ENCODE results near the gene FADS2. TPM values are rescaled to one million over a fixed set of nuclear protein-coding genes. Genes with fewer than 3 reads are reported as not detected.

The FADS2 gene
- total RNA-seq, 4 donors from 2014 or later: 17.6 to 40.0 (median 33.4) TPM

GRCh38 chr11:61912530-61912898 lies 84.4 kb downstream of the FADS2 start:
- no peak for TF ChIP-seq POLR2AphosphoS5 (IDR thresholded peaks at IDR 0.05)
- no peak for TF ChIP-seq EP300 (IDR thresholded peaks at IDR 0.05)
- TF ChIP-seq, protein P1, sequence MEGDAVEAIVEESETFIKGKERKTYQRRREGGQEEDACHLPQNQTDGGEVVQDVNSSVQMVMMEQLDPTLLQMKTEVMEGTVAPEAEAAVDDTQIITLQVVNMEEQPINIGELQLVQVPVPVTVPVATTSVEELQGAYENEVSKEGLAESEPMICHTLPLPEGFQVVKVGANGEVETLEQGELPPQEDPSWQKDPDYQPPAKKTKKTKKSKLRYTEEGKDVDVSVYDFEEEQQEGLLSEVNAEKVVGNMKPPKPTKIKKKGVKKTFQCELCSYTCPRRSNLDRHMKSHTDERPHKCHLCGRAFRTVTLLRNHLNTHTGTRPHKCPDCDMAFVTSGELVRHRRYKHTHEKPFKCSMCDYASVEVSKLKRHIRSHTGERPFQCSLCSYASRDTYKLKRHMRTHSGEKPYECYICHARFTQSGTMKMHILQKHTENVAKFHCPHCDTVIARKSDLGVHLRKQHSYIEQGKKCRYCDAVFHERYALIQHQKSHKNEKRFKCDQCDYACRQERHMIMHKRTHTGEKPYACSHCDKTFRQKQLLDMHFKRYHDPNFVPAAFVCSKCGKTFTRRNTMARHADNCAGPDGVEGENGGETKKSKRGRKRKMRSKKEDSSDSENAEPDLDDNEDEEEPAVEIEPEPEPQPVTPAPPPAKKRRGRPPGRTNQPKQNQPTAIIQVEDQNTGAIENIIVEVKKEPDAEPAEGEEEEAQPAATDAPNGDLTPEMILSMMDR (IDR thresholded peaks at IDR 0.05): no peak
- TF ChIP-seq POLR2A (IDR thresholded peaks at IDR 0.05): no peak
- Histone ChIP-seq H3K9me3 (no peaks in the 10 kb centered on the region), H3K4me1 (peaks cover 0 to 90% (median 17%) of the 10 kb centered on the region in 3 donors), H3K27me3 (no peaks in the 10 kb centered on the region), H3K4me3 (no peak overlapping the region), H3K27ac (peak overlapping the region in 3 of 4 donors; percentile 54 to 61 (median 60)), H3K36me3 (peaks cover 0 to 6% of the 10 kb centered on the region in 2 donors)
- ATAC-seq: no peak
- WGBS, 2 donors (ENCODE audit: low coverage in 1 of 2): 65 to 89% methylated on average over 3 to 5 of the region's 6 CpGs

DNA sequence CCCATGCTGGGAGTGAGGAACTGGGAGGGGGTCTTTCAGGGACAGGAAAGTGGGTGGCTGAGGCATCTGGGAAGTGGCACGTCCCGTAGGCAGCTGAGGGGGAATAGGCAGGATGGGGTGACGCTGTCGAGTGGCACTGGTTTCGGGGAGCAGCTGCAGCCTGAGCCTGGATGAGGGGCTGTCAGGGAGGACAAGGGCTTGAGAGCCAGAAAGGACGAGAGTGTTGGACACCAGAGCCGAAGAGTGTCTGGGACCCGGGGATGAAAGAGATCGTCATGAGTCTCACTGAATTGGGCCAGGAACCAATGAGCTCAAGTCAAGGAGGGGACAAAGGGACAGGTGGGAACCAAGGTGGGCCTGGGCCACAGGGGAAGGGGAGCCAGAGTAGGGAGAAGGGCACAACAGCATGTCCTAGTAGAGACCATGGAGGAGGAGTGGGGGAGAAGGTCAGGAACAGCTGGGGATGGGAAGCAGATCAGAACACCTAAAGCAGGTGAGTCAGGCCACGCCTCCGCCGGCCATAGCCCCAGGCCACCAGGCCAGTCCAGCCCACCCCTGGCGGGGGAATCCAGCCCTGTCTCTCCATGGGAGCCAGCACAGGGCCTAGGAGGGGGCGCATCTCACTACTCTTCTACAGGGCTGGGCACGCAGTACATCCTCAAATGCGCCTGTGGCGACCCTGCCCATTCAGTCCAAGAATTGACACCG lies 85.0 kb downstream of the FADS2 start:
- Histone ChIP-seq H3K4me3 (no peak overlapping the region), H3K36me3 (peaks cover 0 to under 1% of the 10 kb centered on the region in 2 donors), H3K27ac (peak overlapping the region in 3 of 4 donors; percentile 50 to 60 (median 54)), H3K27me3 (no peaks in the 10 kb centered on the region), H3K4me1 (peaks cover 0 to 90% (median 20%) of the 10 kb centered on the region in 3 donors), H3K9me3 (no peaks in the 10 kb centered on the region)
- ATAC-seq: no peak
- 76% methylated on average over 10 to 13 of the region's 18 CpGs for WGBS, 2 donors (ENCODE audit: low coverage in 1 of 2)
- TF ChIP-seq POLR2A (IDR thresholded peaks at IDR 0.05): no peak
- TF ChIP-seq, protein P1 (IDR thresholded peaks at IDR 0.05): no peak
- no peak for TF ChIP-seq EP300 (IDR thresholded peaks at IDR 0.05)
- TF ChIP-seq POLR2AphosphoS5 (IDR thresholded peaks at IDR 0.05): no peak

DNA sequence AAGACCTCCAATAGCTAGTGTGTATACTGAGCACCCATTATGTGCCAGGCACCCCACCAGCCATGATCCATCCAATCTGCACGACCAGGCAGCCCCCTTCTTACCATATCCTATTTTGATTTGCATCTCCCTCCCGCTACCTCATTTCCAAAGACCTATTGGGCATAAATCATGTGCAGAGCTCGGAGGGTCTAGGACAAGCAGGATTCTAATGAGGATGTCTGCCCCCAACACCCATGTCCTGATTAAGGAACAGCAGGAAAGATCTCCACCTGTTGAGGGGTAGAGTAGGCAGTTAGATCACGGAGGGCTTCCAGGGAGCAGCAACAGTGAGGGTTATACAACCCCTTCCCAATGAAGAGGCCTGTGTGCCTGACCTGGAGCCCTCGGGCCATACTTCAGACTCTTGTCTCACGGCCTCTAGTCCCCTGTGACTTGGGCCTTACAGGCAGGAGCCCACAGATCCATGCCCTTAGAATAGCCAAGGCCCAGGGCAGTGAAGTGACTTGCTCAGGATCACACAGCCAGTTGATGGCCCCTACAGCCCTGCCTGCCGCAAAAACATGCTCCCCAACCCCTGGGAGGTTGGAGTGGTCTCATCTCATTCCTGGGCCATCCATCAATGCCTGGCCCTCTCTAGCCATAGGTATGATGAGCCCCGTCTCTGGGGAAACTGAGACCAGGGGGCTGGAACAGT lies 85.7 kb downstream of the FADS2 start:
- Histone ChIP-seq H3K9me3 (no peaks in the 10 kb centered on the region), H3K27me3 (no peaks in the 10 kb centered on the region), H3K4me3 (no peak overlapping the region), H3K4me1 (peaks cover 0 to 90% (median 24%) of the 10 kb centered on the region in 3 donors), H3K36me3 (no peaks in the 10 kb centered on the region), H3K27ac (peak overlapping the region in 2 of 4 donors; percentile 41 to 50)
- no CpG with 5 or more reads among the region's 8 CpGs for WGBS, 2 donors (ENCODE audit: low coverage in 1 of 2)
- TF ChIP-seq EP300 (IDR thresholded peaks at IDR 0.05) (no peak), POLR2A (IDR thresholded peaks at IDR 0.05) (no peak), POLR2AphosphoS5 (IDR thresholded peaks at IDR 0.05) (no peak)
- TF ChIP-seq, protein P1 (IDR thresholded peaks at IDR 0.05): no peak
- no peak for ATAC-seq

DNA sequence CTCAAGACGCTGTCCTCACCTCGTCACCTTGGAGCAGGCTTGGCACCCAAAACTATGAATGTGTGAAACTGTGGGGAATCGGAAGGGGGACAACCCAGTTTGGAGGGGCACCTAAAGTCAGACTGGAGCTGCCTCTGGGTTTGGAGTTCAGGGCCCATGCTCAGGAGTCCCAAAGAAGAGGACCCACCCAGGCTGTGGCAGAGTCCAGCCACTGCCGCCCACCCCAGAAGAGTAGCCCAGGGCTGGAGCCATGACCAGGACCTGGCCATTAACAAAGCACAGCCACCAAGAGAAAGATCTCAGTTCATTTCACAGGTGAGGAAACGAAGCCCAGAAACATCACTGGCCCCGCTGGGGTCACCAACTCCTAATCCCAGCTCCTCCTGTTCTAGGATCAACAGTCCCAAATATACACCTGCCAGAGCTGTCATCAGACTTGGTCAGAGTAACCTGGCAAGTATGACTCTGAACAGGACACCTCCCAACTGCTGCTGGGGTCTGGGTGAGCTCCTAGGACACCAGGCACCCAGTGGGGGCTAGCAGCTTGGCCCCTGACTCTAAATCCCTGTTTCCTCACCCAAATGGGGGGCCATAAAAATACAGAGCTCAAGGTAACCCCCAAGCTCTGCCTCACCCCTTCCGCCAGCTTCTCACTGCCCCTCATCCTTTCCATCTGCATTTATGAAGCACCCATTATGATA lies 86.5 kb downstream of the FADS2 start:
- H3K27me3 ChIP-seq: peaks cover 5% of the 10 kb centered on the region
- H3K4me1 ChIP-seq: peaks cover 0 to 90% (median 31%) of the 10 kb centered on the region in 3 donors
- peak overlapping the region in 2 of 4 donors; percentile 41 to 85 for H3K27ac ChIP-seq
- no peak overlapping the region for H3K4me3 ChIP-seq
- no peak for ATAC-seq
- H3K9me3 ChIP-seq: no peaks in the 10 kb centered on the region
- 100% methylated on average over 3 of the region's 7 CpGs; no CpG with 5 or more reads in 1 of the 2 donors for WGBS, 2 donors (ENCODE audit: low coverage in 1 of 2)
- H3K36me3 ChIP-seq: no peaks in the 10 kb centered on the region
- no peak for TF ChIP-seq POLR2AphosphoS5 (IDR thresholded peaks at IDR 0.05)
- no peak for TF ChIP-seq EP300 (IDR thresholded peaks at IDR 0.05)
- TF ChIP-seq, protein P1 (IDR thresholded peaks at IDR 0.05): no peak
- no peak for TF ChIP-seq POLR2A (IDR thresholded peaks at IDR 0.05)
